Measurements from ENCODE around the gene INHA. TPM values are rescaled to one million over a fixed set of nuclear protein-coding genes. Genes with fewer than 3 reads are reported as not detected.

INHA gene
- total RNA-seq, 1 experiment from 2014 or later, result 0.31 TPM

- Histone ChIP-seq H2BK15ac (ENCODE audit: low read depth, low read length) (no peak overlapping the region), H2AK5ac (ENCODE audit: insufficient read length, low read length) (no peak overlapping the region), H3T11ph (ENCODE audit: low read length) (no peak overlapping the region), H2BK12ac (ENCODE audit: insufficient read length, low read depth, low read length) (no peak overlapping the region), H3K79me1 (ENCODE audit: insufficient read depth, low read depth, low read length, poor library complexity, severe bottlenecking) (no peaks in the 10 kb centered on the region), H3K4me2 (ENCODE audit: insufficient read depth, insufficient read length, low read length) (no peak overlapping the region), H3K79me2 (ENCODE audit: insufficient read depth, low read length) (no peaks in the 10 kb centered on the region), H3K23ac (ENCODE audit: insufficient read length, low read depth, low read length) (no peak overlapping the region), H3K9ac (ENCODE audit: extremely low read depth, insufficient read length, low read length) (no peak overlapping the region), H3K27ac (ENCODE audit: insufficient read length, low read depth, low read length) (no peak overlapping the region), H3K27me3 (ENCODE audit: insufficient read depth, low read length) (no peaks in the 10 kb centered on the region), H4K8ac (replicated peaks; ENCODE audit: insufficient read length, low read depth, low read length) (no peak overlapping the region), H4K5ac (ENCODE audit: insufficient read length, low read depth, low read length) (no peak overlapping the region), H3K4ac (ENCODE audit: low read depth, low read length) (no peak overlapping the region), H3K23me2 (ENCODE audit: insufficient read length, low read depth, low read length, poor library complexity, severe bottlenecking) (no peaks in the 10 kb centered on the region), H2BK120ac (ENCODE audit: low read depth, low read length, poor library complexity, severe bottlenecking) (no peak overlapping the region), H3K14ac (ENCODE audit: insufficient read depth, low read length) (no peak overlapping the region), H4K20me1 (ENCODE audit: control insufficient read depth, insufficient read depth, insufficient read length) (no peaks in the 10 kb centered on the region), H3K9me3 (ENCODE audit: control insufficient read depth, low read depth, low read length) (no peaks in the 10 kb centered on the region), H2AFZ (ENCODE audit: low read length) (no peak overlapping the region), H2BK5ac (ENCODE audit: insufficient read length, low read length) (no peak overlapping the region), H3K4me1 (ENCODE audit: insufficient read depth, low read length) (no peaks in the 10 kb centered on the region), H4K91ac (ENCODE audit: insufficient read length, low read depth, low read length) (no peak overlapping the region), H3K56ac (ENCODE audit: insufficient read length, low read depth, low read length) (no peak overlapping the region), H2BK20ac (ENCODE audit: low read depth, low read length, poor library complexity, severe bottlenecking) (no peak overlapping the region), H3K18ac (ENCODE audit: insufficient read length, low read depth, low read length) (no peak overlapping the region)
- Mint-ChIP-seq H3K9me3 (no peaks in the 10 kb centered on the region), H3K4me3 (no peak overlapping the region), H3K27me3 (ENCODE audit: low read depth) (no peaks in the 10 kb centered on the region), H3K36me3 (ENCODE audit: insufficient read depth in 1 of 3, low read depth in 3 of 3) (peaks cover 9 to 46% (median 27%) of the 10 kb centered on the region in 3 experiments; a peak in 6 of 7 replicates), H3K27ac (peak overlapping the region in 1 of 3 experiments; percentile 3; a peak in 1 of 7 replicates), H3K4me1 (peaks cover 2 to 3% of the 10 kb centered on the region in 2 experiments; a peak in 2 of 4 replicates)
- no CpG with 5 or more reads among the region's 9 CpGs for WGBS (ENCODE audit: extremely low coverage, insufficient read length, low lambda C conversion rate)
- DNase-seq, result no peak
- no peak for TF ChIP-seq CTCF (conservative IDR thresholded peaks at IDR 0.05)
Observed at GRCh38 chr2:219611306-219611705, 39.2 kb downstream of the INHA start.
